ENCODE measurements around the gene MEF2C.

MEF2C gene

DNA sequence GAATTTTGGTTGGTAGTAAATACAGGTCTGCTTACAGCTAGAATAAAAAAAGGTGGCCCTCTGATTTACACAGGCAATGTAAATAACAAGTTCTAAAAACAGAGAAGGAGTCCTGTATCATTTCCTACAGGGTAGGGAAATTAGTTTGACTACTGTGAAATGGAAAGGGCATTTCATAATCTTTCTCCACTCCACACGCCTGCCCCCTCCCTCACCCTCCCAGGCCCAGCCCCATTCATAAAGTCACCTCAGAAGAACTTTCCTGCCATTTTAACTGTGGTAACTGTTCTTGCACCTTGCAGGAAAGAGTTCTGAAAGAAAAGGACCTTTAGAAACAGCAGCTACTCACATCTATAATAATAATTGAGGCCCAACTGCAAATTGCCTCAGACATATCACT is 69.7 kb downstream of the MEF2C start:
- H3K9me2 ChIP-seq (replicated peaks; ENCODE audit: control insufficient read depth, low read length): no peaks in the 10 kb centered on the region
- H3K4me2 ChIP-seq (ENCODE audit: low read length): peak overlapping the region; percentile 94
- no peak overlapping the region for H3K4me3 ChIP-seq (ENCODE audit: low read length)
- TF ChIP-seq CTCF (IDR thresholded peaks at IDR 0.05; ENCODE audit: low read depth, low read length, poor library complexity, severe bottlenecking): no peak
- TF ChIP-seq EZH2phosphoT487 (IDR thresholded peaks at IDR 0.05; ENCODE audit: borderline replicate concordance, low read length): no peak
- H3K9me3 ChIP-seq (ENCODE audit: control insufficient read depth, insufficient read depth, low read length): no peaks in the 10 kb centered on the region
- H3K4me1 ChIP-seq (ENCODE audit: control insufficient read depth, low read length): peaks cover 74% of the 10 kb centered on the region
- peaks cover 100% of the 10 kb centered on the region for H3K79me2 ChIP-seq (ENCODE audit: control insufficient read depth, low read length)
- no peaks in the 10 kb centered on the region for H3F3A ChIP-seq (ENCODE audit: control insufficient read depth, insufficient read depth)
- no peaks in the 10 kb centered on the region for H3K27me3 ChIP-seq (ENCODE audit: control insufficient read depth, low read length)
- H3K27ac ChIP-seq (ENCODE audit: low read depth, low read length): no peak overlapping the region
- peaks cover 12% of the 10 kb centered on the region; the same call in 1 of the 2 replicates for H4K20me1 ChIP-seq (ENCODE audit: control insufficient read depth, insufficient read depth, low read depth, low read length)
- peaks cover 97% of the 10 kb centered on the region for H3K36me3 ChIP-seq (ENCODE audit: control insufficient read depth, low read length)

DNA sequence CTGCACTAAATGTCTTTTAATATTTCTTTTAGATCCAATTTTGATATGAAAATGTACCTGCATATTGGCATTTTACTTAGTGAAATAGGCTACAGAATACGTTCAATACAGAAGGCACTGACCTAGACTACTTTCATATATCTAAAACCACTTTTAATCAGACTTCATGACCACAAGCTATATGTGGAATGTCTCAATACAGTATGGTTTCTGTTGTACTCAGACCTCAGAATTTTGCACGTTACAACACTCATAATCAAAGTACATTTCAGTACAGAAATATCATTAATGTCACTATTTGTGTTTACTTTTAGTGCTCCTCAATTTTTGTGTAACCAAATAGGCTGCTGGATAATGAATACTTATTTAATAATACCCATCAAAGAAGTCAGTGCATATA is 74.8 kb downstream of the MEF2C start:
- peaks cover 7% of the 10 kb centered on the region; the same call in 1 of the 2 replicates for H4K20me1 ChIP-seq (ENCODE audit: control insufficient read depth, insufficient read depth, low read depth, low read length)
- H3K79me2 ChIP-seq (ENCODE audit: control insufficient read depth, low read length): peaks cover 95% of the 10 kb centered on the region
- H3K36me3 ChIP-seq (ENCODE audit: control insufficient read depth, low read length): peaks cover 94% of the 10 kb centered on the region
- H3K9me3 ChIP-seq (ENCODE audit: control insufficient read depth, insufficient read depth, low read length): no peaks in the 10 kb centered on the region
- H3K4me1 ChIP-seq (ENCODE audit: control insufficient read depth, low read length): peaks cover 23% of the 10 kb centered on the region
- H3K4me2 ChIP-seq (ENCODE audit: low read length): no peak overlapping the region
- TF ChIP-seq CTCF (IDR thresholded peaks at IDR 0.05; ENCODE audit: low read depth, low read length, poor library complexity, severe bottlenecking) (no peak), EZH2phosphoT487 (IDR thresholded peaks at IDR 0.05; ENCODE audit: borderline replicate concordance, low read length) (no peak)
- no peaks in the 10 kb centered on the region for H3F3A ChIP-seq (ENCODE audit: control insufficient read depth, insufficient read depth)
- H3K9me2 ChIP-seq (replicated peaks; ENCODE audit: control insufficient read depth, low read length): no peaks in the 10 kb centered on the region
- H3K4me3 ChIP-seq (ENCODE audit: low read length): no peak overlapping the region
- no peaks in the 10 kb centered on the region for H3K27me3 ChIP-seq (ENCODE audit: control insufficient read depth, low read length)
- H3K27ac ChIP-seq (ENCODE audit: low read depth, low read length): no peak overlapping the region

DNA sequence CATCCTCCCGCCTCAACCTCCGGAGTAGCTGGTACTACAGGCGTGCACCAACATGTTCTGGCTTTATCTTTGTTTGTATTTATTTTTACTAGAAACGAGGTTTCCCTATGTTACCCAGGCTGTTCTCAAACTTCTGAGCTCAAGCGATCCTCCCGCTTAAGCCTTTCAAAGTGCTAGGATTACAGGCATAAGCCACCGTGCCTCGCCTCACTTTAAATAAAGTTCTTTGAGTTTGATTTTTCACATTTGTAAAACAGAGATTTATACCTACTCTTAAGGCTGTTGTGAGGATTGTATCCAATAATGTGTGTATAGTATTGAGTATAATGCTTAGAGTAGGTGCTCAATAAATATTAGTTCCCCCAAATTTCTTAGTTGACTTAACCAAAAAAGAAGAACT is 75.7 kb downstream of the MEF2C start:
- no peak for TF ChIP-seq EZH2phosphoT487 (IDR thresholded peaks at IDR 0.05; ENCODE audit: borderline replicate concordance, low read length)
- TF ChIP-seq CTCF (IDR thresholded peaks at IDR 0.05; ENCODE audit: low read depth, low read length, poor library complexity, severe bottlenecking): no peak
- Histone ChIP-seq H3K79me2 (ENCODE audit: control insufficient read depth, low read length) (peaks cover 95% of the 10 kb centered on the region), H3K27ac (ENCODE audit: low read depth, low read length) (no peak overlapping the region), H3K9me2 (replicated peaks; ENCODE audit: control insufficient read depth, low read length) (no peaks in the 10 kb centered on the region), H3F3A (ENCODE audit: control insufficient read depth, insufficient read depth) (no peaks in the 10 kb centered on the region), H3K9me3 (ENCODE audit: control insufficient read depth, insufficient read depth, low read length) (no peaks in the 10 kb centered on the region), H4K20me1 (ENCODE audit: control insufficient read depth, insufficient read depth, low read depth, low read length) (peaks cover 7% of the 10 kb centered on the region; the same call in 1 of the 2 replicates), H3K4me3 (ENCODE audit: low read length) (no peak overlapping the region), H3K4me2 (ENCODE audit: low read length) (no peak overlapping the region), H3K27me3 (ENCODE audit: control insufficient read depth, low read length) (no peaks in the 10 kb centered on the region), H3K4me1 (ENCODE audit: control insufficient read depth, low read length) (peaks cover 16% of the 10 kb centered on the region), H3K36me3 (ENCODE audit: control insufficient read depth, low read length) (peaks cover 94% of the 10 kb centered on the region)

All from DOHH2 (cell line).